ENCODE results near the gene IGSF5.
"Not testable (repeated sequence)": the region's sequence is repeated elsewhere in the genome, so short reads cannot be mapped to it uniquely, and the experiment has no call there.

The IGSF5 gene

DNA sequence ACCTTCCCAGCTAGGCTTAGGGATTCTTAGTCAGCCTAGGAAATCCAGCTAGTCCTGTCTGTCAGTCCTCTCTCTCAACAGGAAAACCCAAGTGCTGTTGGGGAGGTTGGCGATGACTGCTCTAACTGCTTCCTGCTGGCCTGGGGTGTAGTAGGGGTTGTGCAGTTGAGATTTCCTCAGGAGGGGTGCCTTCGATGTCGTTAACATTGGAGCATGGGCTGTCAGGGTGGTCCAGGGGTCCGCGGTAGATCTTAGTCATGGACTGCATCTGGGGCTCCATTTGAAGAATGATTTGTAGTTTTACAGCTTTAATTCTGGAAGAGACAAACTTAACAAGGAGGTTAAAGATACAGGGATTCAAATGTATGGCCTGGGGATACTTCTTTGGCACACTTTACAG is 5.5 kb upstream of the IGSF5 start:
- not testable (repeated sequence) for DNase-seq

DNA sequence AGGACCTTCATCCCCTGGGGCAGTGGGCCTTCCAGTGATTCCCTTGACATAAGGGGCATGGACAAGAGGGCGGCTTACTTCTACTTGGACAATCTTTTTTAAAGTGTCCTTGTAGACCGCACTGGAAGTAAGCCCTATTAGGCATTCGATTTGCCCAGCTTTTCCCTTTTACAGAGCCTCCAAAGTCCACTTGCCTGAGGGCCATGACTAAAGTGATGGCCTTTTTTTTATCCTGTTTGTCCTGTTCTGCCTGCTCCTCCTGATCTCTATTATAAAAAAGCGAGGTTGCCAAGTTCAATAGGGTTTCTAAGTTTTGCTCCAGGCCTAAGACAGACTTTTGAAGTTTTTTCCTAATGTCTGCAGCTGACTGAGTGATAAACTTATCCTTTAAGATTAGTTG is 2.4 kb upstream of the IGSF5 start:
- DNase-seq: not testable (repeated sequence)

DNA sequence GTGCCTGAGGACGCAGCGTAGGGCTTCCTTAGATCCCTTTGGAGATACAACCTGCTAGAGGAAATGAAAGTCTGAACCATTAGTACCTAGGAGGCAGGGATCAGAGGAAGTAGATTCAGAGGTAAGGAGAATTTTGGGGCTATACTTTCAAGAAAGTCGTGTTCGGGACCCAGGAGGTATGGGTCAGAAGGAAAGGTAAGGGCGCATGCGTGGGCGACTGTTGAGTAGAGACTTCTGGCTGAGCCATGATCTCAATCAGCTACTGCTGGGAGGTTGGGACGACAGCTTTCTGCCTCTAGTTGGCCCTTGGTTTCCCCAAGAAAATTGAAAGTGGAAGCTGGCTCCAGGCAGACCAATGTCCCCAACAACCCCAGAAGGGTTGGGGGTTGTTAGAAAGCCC is 349 bp downstream of the IGSF5 start:
- not testable (repeated sequence) for DNase-seq

DNA sequence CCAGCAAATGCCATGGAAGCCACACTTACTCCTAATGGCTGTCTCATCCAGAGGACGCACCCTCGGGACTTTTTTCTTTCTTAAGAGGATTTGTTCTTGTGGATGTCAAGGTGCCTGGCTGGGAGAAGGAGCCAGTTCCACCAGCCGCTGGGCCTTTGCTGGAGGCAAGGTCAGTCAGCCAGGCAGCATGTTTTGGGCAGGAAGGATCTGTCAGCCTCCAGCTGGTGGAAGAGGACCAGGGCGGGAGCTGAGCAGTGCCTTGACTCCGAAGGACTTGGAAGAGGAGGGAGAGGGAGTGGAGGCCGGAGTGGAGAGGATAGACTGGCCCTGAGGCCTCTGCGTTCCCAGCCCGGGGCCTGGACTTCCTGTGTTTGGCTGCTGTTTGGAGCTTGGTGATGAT is 5.7 kb downstream of the IGSF5 start:
- DNase-seq: no peak

DNA sequence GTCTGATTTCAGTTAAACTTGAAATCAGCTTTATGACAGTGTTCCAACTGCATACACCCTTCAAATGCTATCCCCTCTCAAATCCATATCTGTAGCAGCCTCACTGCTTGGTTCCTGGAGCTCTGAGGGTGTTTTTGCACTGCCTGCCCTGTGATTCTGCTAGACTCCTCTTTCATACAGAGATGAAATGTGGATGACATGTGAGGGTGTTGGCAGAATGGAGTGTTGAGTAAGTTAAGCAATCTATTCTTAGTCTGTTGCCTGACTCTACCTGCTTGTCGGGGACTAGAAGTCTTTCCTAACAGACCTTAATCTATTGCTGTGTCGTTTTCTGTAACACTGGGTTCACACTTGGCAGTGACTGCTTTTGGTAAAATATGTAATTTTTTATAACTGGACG is 9.8 kb downstream of the IGSF5 start:
- DNase-seq: no peak

DNA sequence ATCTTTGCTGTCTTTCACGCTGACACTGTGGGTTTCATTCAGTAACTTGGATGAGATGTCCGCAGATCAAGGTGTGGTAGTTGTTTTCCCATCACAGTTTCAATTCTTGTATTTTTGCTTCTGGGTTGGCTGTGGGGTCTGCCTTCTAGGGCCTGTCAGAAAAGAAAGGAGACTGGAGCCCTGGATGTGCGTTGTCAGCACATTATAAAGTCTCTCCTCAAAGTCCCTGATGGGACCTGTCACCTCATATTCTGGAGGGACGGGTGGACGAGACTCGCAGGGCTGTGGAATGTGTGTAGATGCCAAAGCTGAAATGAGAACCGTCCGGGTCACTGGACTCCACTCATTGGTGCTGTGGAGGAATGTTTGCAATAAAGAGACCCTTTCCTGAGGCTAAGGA is 11.3 kb downstream of the IGSF5 start:
- no peak for DNase-seq

DNA sequence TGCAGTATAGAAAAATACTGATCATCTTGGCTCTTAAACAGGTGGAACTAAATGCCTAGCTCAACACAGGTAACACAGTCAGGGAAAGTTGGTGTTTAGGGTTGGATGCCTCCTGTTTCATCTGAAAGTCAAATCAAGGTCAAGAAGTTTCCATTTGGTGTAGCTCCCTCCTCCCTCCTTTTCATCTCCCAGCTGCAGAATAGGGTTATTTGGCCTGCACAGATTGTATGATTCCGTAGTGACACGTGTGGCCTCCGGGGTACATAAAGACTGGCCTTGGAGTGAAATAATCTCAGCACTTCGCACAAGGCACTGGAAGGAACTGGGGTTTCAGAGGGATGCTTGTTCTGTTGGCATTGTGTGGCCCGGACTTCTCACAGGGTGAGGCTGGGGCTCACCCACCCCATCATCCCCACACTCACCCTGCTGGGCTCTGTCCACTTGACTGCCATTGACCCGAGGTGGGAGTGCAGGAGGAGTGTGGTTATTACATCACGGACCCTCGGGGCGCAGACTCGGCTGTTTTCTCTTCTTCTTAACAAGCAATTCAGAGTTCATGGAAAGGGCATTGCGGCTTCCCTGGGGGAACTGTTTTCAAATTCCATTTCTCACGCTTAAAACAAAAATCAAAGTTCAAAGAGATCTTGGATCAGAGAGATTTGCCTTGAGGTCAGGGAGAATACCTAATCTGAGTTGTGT is 18.4 kb downstream of the IGSF5 start:
- DNase-seq: no peak

DNA sequence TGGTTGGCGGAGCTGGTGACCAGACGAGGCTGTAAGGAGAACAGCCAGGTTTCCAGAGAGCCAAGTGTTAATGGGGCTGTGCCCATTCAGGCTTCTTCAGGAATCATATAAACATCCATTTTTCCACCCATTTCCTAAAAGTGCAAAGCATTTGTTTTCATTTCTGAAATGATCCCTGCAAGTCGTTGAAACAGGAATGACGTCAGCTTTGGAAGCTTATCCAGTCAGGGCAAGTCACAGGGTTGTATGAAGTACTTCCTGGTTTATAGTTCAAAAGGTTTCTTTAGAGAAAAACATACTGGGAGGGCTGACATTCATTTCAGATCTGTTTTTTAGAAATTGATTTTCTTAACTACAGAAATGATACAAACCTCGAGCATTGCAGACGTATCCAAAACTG is 29.2 kb downstream of the IGSF5 start:
- DNase-seq: no peak

DNA sequence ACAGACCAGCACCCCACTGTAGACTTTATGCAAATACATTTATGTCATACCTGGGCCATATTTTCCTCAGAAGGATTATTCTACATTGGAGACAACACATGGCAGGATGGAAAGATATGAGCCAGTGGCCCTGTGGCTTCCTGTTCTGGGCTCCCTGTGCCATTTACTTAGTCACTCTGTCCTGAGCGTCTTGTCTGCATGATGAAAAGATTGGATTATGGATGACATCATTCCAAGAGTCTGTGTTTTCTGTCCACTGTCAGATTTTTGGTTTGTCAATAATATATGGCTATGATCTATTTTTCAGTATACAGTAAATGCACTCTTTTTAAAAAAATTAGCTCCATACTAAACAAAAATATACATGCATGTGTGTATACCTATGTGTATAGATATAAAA is 30.8 kb downstream of the IGSF5 start:
- DNase-seq: no peak

DNA sequence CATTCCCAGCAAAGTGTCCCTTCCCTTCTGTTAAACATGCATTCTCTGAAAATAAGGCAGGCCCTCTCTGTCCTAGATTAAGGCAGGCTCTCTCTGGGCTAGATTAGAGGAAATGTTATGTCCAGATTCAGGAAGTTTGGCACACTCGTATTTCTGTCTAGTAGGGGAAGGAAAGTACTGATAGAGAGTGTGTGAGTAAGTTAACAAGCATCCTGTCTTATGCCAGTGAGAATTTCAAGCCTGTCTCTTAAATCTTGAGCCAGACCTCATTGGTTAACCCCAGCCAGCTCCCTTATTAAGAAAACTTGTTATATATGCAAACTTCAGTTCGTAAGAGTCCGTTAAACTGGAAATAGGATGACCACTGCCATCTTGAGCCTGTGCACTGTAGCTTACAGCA is 31.6 kb downstream of the IGSF5 start:
- no peak for DNase-seq

DNA sequence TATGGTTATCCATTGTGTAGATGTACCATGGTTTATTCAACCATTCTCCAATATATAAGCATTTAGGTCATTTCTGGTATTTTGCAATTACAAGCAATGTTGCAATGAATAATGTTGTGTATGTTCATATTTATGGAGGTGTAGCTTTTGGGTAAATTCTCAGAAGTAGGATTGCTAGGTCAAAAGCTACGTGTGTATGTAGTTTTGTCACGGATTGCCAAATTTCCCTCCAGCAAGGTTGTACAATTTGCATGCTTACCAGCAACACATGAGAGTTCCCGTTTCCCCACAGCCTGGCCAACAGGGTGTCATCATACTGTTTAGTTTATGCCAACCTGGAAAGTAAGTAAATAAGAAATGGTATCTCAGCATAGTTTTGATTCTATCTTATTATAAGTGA is 36.3 kb downstream of the IGSF5 start:
- DNase-seq: no peak

DNA sequence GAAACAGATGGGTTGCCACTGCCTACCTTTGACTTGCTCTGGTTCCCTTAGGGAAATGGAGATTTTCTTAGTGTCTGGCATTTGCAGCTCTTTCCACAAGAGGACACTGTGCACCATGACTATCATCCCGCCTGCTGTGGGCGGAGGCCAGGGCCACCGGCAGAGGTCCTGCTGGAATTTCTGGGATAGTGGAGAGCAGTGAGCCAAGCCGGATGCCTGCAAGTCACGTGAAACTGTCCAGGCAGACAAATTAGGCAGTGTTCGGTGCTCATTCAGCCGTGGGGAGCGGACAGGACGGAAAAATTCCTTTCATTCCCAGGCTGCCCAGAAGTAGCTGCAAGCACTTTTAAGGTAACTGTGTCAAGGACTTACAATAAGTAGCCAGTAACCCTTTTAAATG is 43.4 kb downstream of the IGSF5 start:
- peak; percentile 93 to 95 for DNase-seq

DNA sequence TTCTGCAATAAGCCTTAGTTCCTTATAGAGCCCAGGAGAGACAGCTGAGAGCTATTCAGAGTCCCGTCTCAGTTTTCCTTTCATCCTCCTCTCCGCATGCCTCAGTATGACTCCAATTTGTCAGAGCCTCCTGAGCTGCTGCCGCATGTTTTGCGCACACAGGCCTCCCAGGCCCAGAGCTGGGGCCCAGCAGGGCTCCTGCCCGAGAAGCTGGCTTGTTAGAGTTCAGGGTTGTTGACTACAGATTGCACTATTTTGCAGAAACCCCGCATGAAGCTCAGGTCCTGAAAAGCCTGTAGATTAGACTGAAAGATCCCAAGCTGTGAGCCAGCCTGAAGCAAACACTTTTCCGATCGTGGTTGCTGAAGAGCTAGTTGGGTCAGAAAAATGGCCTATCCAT is 51.5 kb downstream of the IGSF5 start:
- DNase-seq: no peak

DNA sequence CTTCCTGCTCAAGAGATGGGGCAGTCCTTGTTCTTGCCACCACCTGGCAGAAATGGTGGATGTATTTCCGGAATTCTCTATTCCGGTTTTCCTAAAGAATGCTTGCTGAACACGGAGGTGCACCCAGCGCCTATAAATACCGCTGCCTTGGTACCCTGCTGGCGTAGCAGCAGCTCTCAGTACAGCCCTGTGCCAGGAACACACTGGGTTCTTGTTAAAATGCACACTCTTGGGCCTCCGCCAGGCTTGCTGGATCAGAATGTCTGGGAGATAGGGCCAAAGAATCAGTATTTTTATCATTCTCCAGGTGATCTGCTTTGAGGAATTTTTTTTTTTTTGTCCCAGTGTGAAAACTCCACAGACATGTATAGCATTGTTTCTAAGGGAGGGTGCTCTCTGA is 54.2 kb downstream of the IGSF5 start:
- no peak for DNase-seq

DNA sequence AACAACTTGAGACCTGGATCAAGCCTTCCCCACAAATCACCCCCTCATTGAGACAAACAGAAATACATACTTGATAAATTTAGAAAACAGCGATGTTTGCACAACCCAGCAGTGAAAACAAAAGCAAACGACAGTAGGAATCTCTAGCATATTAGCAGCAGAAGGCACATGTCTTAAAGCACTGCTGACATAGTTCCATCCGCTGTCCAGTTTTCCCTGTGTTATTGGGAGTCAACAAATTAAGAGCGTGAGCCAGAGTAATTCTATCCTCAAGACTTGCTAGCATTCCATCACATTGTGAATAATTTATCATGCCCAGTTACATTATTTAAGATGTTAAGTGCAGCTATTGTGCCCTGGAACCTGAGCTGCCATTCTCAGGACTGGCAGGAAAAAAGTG is 55.3 kb downstream of the IGSF5 start:
- no peak for DNase-seq

DNA sequence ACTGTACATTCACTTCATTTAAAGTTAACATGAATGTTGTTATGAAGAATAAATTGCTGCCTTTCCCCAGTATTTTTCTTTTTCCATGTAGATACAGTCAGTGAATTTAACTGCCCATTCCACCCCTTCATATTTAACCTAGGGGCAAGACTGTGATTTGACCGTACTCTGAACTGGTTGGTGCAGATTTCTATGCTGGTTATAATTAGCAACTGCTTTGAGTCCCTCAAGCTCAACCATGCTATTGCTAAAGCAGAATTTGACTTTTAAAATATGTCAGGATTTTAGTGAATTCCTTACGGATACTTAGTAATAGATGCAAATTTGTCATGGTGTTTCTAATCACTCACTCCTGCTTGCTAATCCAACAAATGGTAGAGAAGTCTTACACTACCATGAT is 57.2 kb downstream of the IGSF5 start:
- no peak for DNase-seq

DNA sequence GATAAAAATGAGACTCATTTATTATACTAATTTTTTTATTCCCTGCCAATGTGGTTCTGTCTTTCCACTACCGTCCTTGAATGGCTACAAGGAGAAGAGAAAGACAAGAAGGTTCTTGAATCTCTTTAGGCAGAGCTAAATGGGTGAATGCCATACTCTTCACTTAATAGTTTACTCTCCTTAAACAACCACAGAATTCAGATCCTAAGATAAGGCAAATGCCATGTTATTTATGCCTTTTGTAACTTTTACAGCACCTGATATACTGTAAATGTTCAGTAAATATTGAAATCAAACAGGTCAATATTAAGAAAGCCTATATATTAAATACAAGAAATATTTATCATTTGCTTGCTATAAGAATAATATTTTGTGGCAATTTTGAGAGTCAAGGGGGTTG is 58.4 kb downstream of the IGSF5 start:
- DNase-seq: no peak

DNA sequence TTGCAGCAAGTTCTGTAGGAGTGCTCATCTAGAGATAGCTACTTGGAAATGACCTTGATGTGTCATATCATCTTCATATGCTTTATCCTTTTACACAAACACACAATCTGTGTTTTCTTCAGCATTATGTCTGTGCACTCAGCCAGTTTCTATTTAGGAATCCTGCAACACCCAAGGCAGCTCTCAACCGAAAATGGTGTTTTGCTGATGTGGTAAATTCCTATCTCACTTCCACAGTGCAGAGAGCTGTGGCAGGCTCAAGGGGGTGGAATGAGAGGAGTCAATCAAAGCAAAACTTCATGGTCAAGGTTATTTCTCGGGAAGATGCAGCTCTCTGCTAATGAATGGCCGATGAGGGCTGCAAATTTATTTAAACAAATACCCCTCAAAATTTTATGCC is 59.3 kb downstream of the IGSF5 start:
- DNase-seq: no peak

DNA sequence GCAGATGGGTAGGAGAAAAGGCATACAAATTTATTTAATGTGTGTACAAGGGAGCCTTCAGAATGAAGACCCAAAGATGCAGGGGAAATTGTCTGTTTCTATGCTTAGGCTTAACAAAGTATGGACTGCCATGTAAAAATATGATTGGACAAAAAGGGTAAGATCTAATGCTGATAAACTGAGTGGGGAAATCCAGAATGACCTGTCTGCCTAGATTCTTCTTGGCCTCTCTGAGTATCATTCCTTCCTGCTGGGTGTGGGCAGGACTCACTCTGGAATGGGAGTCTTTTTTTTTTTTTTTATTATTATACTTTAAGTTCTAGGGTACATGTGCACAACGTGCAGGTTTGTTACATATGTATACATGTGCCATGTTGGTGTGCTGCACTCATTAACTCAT is 61.0 kb downstream of the IGSF5 start:
- DNase-seq: no peak

DNA sequence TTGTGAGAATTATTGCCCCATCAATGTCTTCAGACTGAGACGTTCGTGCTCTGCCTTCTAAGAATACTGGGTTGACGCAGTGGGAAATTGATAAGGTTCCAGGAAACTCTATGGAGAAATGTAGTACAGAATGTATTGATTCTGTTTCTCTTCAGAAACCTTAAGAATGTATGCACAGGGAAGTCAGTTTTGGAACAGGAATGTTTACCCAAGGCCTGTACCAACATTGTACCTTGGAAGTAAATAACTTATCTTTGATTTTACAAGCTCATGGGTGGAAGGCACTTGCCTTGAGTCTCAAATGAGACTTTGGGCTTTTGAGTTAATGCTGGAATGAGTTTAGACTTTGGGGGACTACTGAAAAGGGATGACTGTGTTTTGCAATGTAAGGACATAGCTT is 62.8 kb downstream of the IGSF5 start:
- DNase-seq: no peak

DNA sequence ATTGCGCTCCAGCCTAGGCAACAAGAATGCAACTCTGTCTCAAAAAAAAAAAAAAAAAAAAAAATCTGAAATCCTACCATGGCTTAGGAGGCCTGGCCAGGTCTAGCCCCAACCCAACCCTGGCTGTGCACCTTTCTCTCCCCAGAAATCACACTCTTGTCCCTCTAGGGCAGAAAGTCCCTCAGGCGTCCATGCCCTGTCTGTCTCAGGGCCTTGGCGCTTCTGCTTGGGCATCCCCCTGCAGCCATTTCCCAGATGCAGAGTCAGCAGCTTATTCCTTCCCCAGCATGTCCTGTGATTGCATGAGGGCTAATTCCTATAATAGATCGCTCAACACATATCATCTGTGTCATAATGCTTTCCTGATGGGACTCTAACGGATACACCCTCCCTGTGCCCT is 65.0 kb downstream of the IGSF5 start:
- no peak for DNase-seq

DNA sequence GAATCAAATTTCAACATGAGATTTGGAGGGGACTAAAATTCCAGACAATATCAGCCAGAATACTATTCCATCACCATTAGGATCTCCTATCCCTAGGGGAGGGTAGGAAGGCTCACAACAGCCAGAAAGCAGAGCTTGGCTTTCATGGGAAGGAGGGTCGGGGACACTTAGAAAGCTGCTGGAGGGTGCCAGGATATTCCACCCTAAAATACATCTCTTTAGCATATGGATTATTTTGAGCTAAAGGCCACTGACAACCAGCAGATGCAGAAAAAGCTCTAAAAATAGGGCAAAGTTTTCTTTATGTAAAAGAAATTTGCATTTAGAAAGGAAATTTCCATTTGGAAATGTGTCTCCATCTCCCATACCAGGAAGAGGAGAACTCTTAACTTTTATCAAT is 68.0 kb downstream of the IGSF5 start:
- DNase-seq: peak; percentile 81 to 87

DNA sequence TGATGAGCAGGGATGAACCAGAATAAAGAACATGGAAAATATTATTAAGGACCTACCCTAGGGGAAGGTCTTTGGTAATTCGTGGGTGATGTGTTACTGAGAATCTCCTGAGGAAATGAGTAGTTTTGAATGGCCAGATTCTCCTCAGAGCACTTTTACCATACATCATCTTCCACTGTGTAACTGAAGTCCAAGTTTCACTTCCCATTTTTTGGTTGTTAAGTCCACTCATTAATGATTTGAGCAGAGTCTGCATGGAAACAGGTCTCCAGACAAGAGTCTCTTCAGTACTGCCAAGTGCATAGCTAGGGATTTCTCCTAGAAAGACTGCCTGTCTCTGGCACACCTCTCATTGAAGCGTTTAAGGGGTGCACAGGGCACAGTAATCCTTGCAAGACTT is 73.6 kb downstream of the IGSF5 start:
- no peak for DNase-seq

DNA sequence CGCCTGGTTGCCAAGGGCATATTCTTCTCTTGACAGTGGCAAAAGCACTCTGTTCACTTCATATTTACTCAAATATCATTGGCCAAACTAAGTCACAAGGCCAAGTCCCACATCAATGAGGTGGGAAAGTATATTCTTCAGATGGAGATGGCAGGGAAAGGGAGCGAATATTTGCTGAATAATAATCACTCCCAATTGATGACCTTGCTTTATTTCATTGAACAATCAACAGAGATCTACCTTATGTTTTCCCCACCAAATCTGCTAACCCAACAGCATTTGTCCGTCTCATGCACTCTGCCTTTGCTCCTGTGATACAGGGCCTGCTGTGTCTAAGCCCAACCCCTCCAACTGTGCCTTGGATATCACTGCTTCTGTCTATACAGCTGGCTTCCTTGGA is 77.1 kb downstream of the IGSF5 start:
- no peak for DNase-seq

DNA sequence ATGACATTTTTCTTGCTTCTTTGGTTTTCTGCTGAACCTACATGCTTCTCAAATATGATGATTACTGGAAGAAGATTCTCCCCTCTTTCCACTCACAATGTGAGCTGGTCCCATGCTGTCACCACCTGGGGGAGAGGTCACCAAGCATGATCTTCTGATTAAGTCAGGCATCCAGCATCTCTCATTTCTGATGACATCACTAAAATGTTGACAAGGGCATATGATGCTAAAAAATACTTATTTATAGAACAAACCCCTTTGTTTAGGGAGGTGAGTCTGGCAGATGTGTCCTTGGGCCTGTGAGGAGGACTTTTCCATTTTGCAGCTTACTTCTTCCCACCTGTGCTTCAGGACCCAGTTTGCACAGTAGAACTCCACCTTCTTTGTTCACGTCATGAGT is 80.3 kb downstream of the IGSF5 start:
- DNase-seq: no peak

DNA sequence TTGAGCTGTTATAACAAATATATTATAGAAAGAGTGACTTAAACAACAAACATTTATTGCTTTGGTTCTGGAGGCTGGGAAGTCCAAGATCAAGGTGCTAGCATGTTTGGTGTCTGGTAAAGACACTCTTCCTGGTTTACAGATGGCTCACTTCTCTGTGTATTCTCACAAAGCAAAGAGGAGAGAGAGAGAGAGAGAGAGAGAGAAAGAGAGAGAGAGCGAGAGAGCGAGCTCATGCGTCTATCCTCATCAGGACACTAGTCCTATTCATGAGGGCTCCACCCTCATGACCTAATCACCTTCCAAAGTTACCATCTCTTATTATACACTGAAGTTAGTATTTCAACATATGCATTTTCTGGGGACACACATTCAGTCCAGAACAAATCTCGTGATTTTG is 89.6 kb downstream of the IGSF5 start:
- DNase-seq: no peak
